ENCODE data around the gene TRAPPC8.
A peak's percentile ranks its signal among the peaks of the same experiment; 100 is the strongest.

Gene TRAPPC8, protein sequence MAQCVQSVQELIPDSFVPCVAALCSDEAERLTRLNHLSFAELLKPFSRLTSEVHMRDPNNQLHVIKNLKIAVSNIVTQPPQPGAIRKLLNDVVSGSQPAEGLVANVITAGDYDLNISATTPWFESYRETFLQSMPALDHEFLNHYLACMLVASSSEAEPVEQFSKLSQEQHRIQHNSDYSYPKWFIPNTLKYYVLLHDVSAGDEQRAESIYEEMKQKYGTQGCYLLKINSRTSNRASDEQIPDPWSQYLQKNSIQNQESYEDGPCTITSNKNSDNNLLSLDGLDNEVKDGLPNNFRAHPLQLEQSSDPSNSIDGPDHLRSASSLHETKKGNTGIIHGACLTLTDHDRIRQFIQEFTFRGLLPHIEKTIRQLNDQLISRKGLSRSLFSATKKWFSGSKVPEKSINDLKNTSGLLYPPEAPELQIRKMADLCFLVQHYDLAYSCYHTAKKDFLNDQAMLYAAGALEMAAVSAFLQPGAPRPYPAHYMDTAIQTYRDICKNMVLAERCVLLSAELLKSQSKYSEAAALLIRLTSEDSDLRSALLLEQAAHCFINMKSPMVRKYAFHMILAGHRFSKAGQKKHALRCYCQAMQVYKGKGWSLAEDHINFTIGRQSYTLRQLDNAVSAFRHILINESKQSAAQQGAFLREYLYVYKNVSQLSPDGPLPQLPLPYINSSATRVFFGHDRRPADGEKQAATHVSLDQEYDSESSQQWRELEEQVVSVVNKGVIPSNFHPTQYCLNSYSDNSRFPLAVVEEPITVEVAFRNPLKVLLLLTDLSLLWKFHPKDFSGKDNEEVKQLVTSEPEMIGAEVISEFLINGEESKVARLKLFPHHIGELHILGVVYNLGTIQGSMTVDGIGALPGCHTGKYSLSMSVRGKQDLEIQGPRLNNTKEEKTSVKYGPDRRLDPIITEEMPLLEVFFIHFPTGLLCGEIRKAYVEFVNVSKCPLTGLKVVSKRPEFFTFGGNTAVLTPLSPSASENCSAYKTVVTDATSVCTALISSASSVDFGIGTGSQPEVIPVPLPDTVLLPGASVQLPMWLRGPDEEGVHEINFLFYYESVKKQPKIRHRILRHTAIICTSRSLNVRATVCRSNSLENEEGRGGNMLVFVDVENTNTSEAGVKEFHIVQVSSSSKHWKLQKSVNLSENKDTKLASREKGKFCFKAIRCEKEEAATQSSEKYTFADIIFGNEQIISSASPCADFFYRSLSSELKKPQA (N-terminal part only)

DNA sequence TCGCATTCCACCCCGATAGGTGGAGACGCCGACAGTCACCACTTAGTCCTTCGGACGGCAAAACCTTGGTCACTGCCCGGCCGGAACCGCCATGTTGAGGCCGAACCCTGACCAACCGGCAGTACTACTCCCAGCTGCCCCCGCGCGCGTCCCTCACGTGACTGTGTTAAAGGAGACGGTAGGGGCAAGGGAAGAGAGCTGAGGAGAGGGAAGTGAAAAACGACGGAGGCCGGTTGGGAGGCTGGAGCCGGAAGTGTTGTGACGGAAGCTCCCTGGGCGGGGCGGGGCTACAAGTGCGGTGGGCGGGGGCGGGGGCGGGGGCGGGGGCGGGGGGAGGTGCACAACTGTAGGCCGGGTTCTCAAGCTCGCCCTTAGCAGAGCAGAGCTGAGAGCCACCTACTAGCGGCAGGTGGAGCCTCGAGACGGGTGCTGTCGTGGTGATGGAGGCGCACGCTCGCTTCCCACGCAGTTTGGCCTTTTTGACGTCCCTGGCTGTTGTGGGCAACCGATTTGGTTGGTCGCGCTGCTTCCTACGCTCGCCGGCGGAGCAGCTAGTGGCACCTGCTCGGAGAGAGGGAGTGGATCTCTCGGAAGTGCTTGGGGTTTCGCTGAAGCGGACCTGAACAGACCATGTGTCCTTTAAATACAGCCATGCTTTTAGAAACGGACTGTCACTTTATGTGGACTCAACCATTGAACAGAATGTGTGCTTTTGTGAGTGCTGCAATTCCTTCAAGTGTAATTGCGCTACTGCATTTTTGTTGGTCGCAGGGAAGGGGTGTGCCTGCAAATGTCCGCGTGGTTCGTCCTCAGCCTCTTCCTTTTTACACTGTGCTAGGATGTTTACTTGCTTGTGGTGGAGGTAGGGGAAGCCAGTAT lies at the start of gene TRAPPC8:
Gene TRAPPC8 (minus strand): TSS at position 130 of the 879 bp plus-strand sequence. CDS start 364 bp downstream, outside the sequence.
- Histone ChIP-seq H3K27me3 (ENCODE audit: control insufficient read depth, insufficient read depth, low read length) (no peaks in the 10 kb centered on the region), H3K79me2 (peaks cover 25% of the 10 kb centered on the region), H3K9ac (peak within 1 kb of the TSS; percentile 55), H3K4me1 (peaks cover 6% of the 10 kb centered on the region), H3K4me2 (ENCODE audit: low read length) (peak within 1 kb of the TSS; percentile 91), H3K4me3 (ENCODE audit: low read depth, low read length) (peak within 1 kb of the TSS; percentile 97), H3K36me3 (ENCODE audit: control insufficient read depth, insufficient read depth, low read length) (no peaks in the 10 kb centered on the region), H3K27ac (peak within 1 kb of the TSS; percentile 88), H3K9me3 (ENCODE audit: control insufficient read depth, low read length) (no peaks in the 10 kb centered on the region), H2AFZ (peak within 1 kb of the TSS; percentile 90)
- TF ChIP-seq, protein P1, sequence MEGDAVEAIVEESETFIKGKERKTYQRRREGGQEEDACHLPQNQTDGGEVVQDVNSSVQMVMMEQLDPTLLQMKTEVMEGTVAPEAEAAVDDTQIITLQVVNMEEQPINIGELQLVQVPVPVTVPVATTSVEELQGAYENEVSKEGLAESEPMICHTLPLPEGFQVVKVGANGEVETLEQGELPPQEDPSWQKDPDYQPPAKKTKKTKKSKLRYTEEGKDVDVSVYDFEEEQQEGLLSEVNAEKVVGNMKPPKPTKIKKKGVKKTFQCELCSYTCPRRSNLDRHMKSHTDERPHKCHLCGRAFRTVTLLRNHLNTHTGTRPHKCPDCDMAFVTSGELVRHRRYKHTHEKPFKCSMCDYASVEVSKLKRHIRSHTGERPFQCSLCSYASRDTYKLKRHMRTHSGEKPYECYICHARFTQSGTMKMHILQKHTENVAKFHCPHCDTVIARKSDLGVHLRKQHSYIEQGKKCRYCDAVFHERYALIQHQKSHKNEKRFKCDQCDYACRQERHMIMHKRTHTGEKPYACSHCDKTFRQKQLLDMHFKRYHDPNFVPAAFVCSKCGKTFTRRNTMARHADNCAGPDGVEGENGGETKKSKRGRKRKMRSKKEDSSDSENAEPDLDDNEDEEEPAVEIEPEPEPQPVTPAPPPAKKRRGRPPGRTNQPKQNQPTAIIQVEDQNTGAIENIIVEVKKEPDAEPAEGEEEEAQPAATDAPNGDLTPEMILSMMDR (IDR thresholded peaks at IDR 0.05) = no peak

DNA sequence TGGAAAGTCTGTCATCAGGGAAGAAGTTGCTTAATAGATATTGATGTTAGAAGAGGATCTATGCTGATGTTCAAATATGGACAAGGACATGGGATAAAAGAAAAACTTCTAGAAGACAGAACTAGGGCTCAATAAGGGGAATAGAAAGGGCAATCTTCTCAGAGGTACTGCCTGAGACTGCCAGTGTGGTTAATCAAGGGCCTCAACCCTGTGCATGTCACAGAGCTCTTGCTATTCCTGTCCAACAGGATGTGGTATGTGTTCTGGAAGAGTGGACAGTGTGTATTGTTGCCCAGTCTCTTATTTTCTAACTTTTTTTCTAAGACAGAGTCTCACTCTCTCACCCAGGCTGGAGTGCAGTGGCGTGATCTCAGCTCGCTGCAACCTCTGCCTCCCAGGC lies 47.9 kb upstream of the TRAPPC8 start:
- Histone ChIP-seq H3K79me2 (no peaks in the 10 kb centered on the region), H2AFZ (no peak overlapping the region), H3K9me3 (ENCODE audit: control insufficient read depth, low read length) (no peaks in the 10 kb centered on the region), H3K36me3 (ENCODE audit: control insufficient read depth, insufficient read depth, low read length) (no peaks in the 10 kb centered on the region), H3K4me3 (ENCODE audit: low read depth, low read length) (no peak overlapping the region), H3K9ac (no peak overlapping the region), H3K27ac (no peak overlapping the region), H3K27me3 (ENCODE audit: control insufficient read depth, insufficient read depth, low read length) (no peaks in the 10 kb centered on the region), H3K4me1 (no peaks in the 10 kb centered on the region), H3K4me2 (ENCODE audit: low read length) (no peak overlapping the region)
- TF ChIP-seq, protein P1 (IDR thresholded peaks at IDR 0.05) = no peak

DNA sequence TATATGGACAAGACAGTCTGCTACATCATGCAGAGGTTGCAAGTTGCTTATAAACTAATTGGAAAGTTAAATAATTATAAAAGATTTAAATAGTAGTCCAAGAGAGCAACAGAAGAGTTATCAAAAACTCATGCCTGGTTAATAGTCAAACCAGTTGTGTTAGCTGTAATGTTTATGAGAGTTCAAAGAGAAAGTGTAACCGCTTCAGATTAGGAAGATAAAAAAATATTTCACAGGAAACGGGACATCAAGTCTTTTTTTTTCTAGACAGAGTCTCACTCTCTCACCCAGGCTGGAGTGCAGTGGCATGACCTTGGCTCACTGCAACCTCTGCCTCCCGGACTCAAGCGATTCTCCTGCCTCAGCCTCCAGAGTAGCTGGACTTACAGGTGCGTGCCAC lies 41.0 kb upstream of the TRAPPC8 start:
- H3K4me1 ChIP-seq = no peaks in the 10 kb centered on the region
- TF ChIP-seq, protein P1 (IDR thresholded peaks at IDR 0.05) = no peak
- no peak overlapping the region for H3K4me2 ChIP-seq (ENCODE audit: low read length)
- H3K4me3 ChIP-seq (ENCODE audit: low read depth, low read length) = no peak overlapping the region
- no peak overlapping the region for H2AFZ ChIP-seq
- H3K9me3 ChIP-seq (ENCODE audit: control insufficient read depth, low read length) = no peaks in the 10 kb centered on the region
- H3K9ac ChIP-seq = no peak overlapping the region
- H3K79me2 ChIP-seq = no peaks in the 10 kb centered on the region
- no peak overlapping the region for H3K27ac ChIP-seq
- no peaks in the 10 kb centered on the region for H3K36me3 ChIP-seq (ENCODE audit: control insufficient read depth, insufficient read depth, low read length)
- H3K27me3 ChIP-seq (ENCODE audit: control insufficient read depth, insufficient read depth, low read length) = no peaks in the 10 kb centered on the region

DNA sequence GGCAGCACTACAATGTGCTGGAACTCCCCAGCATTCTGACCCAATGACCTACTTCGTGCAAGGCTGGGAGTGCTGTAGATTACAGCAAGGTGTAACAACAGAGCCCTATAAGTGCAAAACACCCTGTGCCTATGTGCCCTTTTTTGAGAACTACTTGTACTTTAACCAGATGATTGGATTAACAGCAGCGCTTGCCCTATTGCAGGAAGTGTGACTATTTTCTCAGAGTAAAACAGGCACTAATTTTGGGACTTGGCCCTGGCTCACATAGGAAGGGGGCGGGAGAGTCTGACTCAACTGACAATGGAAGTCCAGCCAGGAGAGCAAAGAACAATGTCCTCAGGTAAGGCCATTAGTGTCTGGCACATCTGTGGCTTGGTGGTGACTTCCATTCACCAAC lies 40.1 kb upstream of the TRAPPC8 start:
- TF ChIP-seq, protein P1 (IDR thresholded peaks at IDR 0.05) = no peak
- H3K79me2 ChIP-seq = no peaks in the 10 kb centered on the region
- H3K9ac ChIP-seq = no peak overlapping the region
- no peak overlapping the region for H3K27ac ChIP-seq
- H3K9me3 ChIP-seq (ENCODE audit: control insufficient read depth, low read length) = no peaks in the 10 kb centered on the region
- no peak overlapping the region for H3K4me2 ChIP-seq (ENCODE audit: low read length)
- H3K27me3 ChIP-seq (ENCODE audit: control insufficient read depth, insufficient read depth, low read length) = no peaks in the 10 kb centered on the region
- no peaks in the 10 kb centered on the region for H3K4me1 ChIP-seq
- H2AFZ ChIP-seq = no peak overlapping the region
- no peaks in the 10 kb centered on the region for H3K36me3 ChIP-seq (ENCODE audit: control insufficient read depth, insufficient read depth, low read length)
- no peak overlapping the region for H3K4me3 ChIP-seq (ENCODE audit: low read depth, low read length)
